Dermis blood vessel endothelial cell (primary cell): ENCODE measurements around the gene CSGALNACT2. TPM values are rescaled to one million over a fixed set of nuclear protein-coding genes. Genes with fewer than 3 reads are reported as not detected.

Experiments used
- DNase-seq: peaks from one replicate; pipeline ENCODE4 v3.0.0; 2010
- total RNA-seq: library from RNA; depleted of rRNA; stranded (reverse); fragments of >200 nt; gene quantifications from 2 replicates; pipeline ENCODE4 v1.2.3, GENCODE V29; 2014

The CSGALNACT2 gene
- total RNA-seq, 1 donor from 2014 or later: 10.2 TPM

GRCh38 chr10:43124574-43125273 lies 13.5 kb upstream of the CSGALNACT2 start:
- DNase-seq: no peak

GRCh38 chr10:43125274-43125845 lies 12.9 kb upstream of the CSGALNACT2 start:
- DNase-seq: no peak

- no peak for DNase-seq
These were observed 12.1 kb upstream of the CSGALNACT2 start for GRCh38 chr10:43125881-43126731.

- DNase-seq: no peak
These were observed 11.4 kb upstream of the CSGALNACT2 start for GRCh38 chr10:43126759-43127424.

- DNase-seq: no peak
These were observed 10.8 kb upstream of the CSGALNACT2 start for GRCh38 chr10:43127442-43127841.

- no peak for DNase-seq
These were observed 9.9 kb upstream of the CSGALNACT2 start for GRCh38 chr10:43128331-43128730.

GRCh38 chr10:43128958-43129706 lies 9.1 kb upstream of the CSGALNACT2 start:
- peak; percentile 56 for DNase-seq

GRCh38 chr10:43130770-43131171 lies 7.5 kb upstream of the CSGALNACT2 start:
- DNase-seq: no peak

- no peak for DNase-seq
These were observed 7.0 kb upstream of the CSGALNACT2 start for GRCh38 chr10:43131256-43131655.

GRCh38 chr10:43131906-43132305 lies 6.3 kb upstream of the CSGALNACT2 start:
- no peak for DNase-seq

- no peak for DNase-seq
These were observed 5.1 kb upstream of the CSGALNACT2 start for GRCh38 chr10:43132867-43133787.

GRCh38 chr10:43134126-43134905 lies 3.9 kb upstream of the CSGALNACT2 start:
- DNase-seq: no peak

- no peak for DNase-seq
These were observed 3.2 kb upstream of the CSGALNACT2 start for GRCh38 chr10:43135064-43135463.

GRCh38 chr10:43135656-43136055 lies 2.6 kb upstream of the CSGALNACT2 start:
- no peak for DNase-seq

GRCh38 chr10:43136432-43136831 lies 1.8 kb upstream of the CSGALNACT2 start:
- DNase-seq: no peak

GRCh38 chr10:43136995-43137716 lies 1.1 kb upstream of the CSGALNACT2 start:
- DNase-seq: no peak

- DNase-seq: peak; percentile 59
These were observed 576 bp upstream of the CSGALNACT2 start for GRCh38 chr10:43137717-43138020.

GRCh38 chr10:43138757-43139241 lies 554 bp downstream of the CSGALNACT2 start:
- peak; percentile 59 for DNase-seq

GRCh38 chr10:43141421-43141820 lies 3.2 kb downstream of the CSGALNACT2 start:
- DNase-seq: no peak

GRCh38 chr10:43145311-43145710 lies 7.1 kb downstream of the CSGALNACT2 start:
- DNase-seq: no peak
